ENCODE results near the gene KCNK10.

The KCNK10 gene

DNA sequence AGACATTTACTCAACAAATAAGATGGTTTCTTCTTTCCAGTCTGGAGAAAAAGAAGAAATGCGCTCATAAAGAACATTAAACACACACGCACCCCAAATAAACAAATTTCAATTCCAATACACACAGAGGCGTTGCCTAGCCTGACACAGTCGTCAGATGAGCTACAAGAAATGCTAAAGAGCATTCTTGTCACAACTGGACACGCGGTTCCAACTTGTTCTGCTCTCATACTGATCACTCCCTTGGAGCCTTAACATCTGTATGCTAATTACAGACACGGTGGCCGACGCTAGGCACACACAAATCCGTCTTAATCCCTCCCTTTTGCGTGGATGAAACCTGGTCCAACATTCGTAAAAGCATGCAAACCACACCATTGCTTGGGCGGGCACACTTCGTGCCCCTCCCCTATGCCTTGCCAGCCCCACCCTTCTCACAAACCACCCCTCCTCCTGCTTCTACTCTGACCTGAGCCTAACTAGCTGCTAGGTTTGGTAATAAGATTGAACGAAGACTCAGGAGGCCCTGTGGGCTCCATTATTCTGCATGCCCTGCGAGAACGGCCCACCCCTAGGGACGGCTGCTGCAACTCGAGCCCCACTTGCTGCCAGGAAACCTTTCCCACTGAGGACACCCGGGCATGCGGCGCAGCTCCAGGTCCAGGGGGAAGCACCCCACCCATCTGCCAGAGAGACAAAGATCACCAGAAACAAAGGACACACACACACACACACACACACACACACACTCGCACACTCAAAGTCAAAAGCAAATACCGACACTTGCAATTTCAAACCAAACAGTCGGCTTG is 1.2 kb downstream of the KCNK10 start:
- DNase-seq (ENCODE audit: low spot score) = no peak

DNA sequence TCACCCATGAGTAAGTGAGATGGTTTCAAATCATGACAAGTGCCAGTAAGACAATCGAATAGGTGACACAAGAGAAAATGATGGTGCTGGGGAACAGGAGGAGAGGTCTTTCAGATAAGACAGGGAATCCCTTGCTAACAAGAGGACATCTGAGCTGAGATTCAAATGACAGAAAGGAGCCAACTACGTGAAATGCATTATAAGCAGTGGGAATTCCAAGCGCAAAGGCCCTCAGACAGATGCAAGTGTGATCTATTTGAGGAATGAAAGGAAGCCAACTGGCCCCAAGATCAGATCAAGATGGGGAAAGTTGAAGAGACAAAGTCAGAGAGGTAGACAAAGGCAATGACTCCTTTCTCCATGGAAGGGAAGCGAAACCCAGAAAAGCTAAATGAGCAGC is 4.7 kb downstream of the KCNK10 start:
- DNase-seq (ENCODE audit: low spot score) = no peak

DNA sequence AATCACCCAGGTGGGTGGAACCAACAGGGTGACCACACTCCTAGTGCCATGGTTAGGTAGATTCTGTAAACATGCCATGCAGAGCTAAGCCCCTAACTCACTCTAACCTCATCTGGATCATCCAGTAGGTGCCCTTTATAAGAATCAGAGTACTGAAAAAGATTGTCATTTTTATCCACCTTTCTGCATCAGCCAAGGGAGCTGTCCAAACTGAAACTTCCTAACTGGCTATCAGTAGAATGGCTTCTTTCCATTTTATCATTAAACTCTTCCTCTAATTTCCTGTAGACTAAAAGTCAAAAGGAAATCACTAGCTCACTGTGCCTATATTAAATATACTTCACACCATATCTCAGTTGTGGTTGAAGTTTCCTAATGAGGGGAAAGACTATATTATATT is 6.5 kb downstream of the KCNK10 start:
- no peak for DNase-seq (ENCODE audit: low spot score)

DNA sequence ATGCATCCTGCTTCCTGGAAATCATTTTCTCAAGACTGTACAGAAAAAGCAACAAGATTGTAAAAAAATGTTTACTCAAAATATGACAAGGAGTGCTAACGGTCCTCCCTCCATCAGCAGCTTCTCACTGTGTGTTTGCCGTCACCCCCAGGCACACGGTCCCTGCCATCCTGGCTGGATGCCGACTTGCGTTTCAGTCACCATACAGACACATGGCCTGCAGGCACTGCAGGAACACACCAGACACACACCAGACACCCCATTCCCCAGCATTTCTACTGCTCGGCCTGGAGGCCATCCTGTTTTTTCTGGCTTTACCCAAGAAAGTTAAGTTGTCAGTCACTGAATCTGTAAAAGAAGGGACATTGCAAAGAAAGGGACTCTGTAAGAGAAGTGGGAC is 10.8 kb downstream of the KCNK10 start:
- DNase-seq (ENCODE audit: low spot score) = no peak

DNA sequence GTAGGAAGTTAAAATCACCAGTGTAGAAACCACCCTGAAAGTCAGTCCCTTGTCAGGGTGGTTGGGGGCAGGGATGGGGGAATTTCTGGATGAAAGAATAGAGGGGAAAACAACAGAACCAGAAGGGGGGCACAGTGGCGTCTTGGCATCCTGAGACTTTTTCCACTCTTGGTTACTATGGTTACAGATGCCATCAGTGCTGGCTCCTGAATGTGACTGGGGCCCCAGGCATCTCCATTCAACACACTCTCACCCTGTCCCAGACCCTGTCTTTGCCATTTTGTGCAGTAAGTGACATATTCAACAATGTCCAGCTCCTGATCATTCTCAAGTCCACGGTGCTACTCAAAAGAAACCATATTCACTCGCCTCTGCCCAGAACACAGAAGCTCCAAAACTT is 11.3 kb downstream of the KCNK10 start:
- DNase-seq (ENCODE audit: low spot score) = no peak

DNA sequence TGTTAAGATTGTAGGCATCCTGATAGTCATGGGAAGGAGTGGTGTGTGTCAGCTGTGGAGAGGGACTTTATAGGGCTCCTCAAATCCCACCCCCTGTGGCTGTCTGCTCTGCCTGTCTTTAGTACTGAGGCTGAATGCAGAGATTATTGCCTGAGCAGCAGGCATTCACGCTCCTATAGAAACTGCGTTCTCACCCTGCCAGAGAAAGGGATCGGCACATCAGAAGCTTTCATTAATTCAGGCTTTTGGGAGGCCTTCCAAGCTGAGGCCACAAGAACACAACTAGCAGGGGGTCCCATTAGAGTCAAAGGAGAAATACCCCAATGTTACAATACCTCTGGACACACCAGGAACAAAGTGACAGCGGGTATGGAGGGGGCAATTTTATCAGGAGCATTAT is 12.6 kb downstream of the KCNK10 start:
- no peak for DNase-seq (ENCODE audit: low spot score)

DNA sequence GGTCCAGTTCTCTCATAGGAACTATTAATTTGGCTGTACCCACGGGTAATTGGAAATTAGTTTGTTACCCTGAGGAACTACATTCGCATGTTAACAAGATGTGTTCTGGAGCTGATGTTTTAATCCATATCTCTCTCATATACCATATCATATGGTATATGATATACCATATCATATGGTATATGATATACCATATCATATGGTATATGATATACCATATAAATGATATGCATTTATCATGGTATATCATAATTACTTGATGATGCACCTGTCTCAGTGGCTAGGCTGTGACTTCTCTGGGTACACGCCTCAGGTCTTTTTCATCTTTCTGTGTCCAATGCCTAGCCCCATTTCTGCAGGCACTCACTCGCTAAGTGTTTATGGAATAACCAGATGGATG is 13.0 kb downstream of the KCNK10 start:
- no peak for DNase-seq (ENCODE audit: low spot score)

DNA sequence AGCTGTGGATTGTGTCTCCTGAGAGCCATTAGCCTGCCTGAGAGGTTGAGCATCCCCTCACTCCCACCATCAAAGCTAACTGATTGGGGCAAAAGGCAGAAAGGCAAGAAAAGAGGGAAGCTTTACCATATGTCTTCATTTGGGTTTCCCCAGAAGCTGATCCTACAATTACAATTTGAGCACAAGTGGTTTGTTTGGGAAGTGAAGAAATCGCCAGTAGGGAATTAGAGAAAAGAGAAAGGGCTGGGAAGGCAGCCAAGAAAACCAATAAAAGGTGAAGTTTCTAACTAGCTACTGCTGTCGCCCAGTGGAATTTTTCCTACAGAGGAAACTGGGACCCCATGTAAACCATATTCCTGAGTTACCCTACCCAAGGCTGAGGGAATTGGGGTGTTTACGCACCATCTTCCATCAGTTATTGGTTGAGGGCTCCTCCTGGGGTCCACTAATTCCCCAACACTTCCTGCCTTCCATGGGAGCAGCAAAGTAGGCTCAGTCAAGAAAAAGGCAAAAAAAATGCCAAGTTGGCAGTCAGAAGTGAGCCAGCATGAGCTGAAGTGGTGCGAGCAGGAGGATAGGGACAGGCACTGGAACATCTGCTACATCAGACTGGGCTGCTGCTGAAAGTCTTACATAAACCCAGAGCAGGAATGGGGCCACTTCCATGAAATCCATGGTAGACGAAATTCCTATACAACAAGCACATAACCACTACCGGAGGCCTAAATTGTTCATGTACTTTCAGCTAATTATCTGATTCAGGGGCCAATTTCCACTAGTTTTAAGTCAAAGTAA is 17.3 kb downstream of the KCNK10 start:
- no peak for DNase-seq (ENCODE audit: low spot score)

DNA sequence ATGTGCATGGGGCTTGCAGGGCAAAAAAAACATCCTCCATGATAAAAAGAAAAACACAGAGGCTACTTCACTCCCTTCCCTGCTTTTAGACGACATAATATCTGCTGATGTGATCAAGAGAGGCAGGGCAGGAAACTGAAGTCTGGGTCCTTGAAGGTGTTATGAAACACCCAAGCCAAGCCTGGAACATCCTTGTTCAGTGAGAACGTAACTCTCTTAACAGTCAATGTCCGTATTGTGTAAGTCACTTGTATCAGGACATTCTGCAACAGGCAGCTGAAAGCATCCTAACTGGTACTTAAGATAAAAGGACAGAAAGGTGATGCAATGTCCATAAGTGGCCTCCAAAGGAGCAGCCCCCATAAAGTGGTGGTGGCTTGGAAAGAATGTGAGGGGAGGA is 20.0 kb downstream of the KCNK10 start:
- no peak for DNase-seq (ENCODE audit: low spot score)

DNA sequence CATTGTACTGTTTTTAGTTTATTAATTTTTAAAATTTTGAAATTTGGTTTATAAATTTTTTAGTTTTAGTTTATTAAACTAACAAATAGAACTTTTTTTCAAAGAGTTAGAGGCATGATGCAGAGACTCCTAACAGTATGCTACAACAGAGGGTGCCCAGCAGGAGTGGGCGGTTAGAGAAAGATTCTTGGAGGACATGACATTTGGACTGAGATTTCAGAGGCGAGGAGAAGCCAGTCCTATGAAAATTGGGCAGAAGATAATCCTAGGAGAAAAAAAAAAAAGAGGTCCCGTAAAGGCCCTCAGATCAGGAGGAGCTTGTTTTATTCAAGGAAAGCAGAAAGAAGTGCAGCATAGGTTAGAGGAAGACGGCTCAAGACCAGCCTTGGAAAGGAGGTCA is 21.7 kb downstream of the KCNK10 start:
- DNase-seq (ENCODE audit: low spot score) = no peak

DNA sequence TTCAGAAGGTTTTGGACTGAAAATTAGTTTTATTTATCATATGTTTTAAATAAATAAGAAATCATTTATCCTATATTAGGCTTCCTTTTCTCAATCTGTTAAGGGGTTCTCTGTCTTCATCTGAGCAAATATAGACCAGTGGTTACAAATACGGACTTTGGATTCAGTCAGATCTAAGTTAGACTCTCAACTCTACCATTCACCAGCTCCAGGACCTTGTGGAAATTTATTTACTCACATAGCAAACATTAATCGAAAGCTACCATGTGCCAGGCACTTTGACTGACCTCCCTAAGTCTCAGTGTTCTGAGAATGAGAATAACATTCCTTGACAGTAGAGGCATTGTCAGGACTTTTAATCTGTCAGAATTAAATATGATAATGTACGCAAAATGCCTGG is 22.3 kb downstream of the KCNK10 start:
- DNase-seq (ENCODE audit: low spot score) = no peak

DNA sequence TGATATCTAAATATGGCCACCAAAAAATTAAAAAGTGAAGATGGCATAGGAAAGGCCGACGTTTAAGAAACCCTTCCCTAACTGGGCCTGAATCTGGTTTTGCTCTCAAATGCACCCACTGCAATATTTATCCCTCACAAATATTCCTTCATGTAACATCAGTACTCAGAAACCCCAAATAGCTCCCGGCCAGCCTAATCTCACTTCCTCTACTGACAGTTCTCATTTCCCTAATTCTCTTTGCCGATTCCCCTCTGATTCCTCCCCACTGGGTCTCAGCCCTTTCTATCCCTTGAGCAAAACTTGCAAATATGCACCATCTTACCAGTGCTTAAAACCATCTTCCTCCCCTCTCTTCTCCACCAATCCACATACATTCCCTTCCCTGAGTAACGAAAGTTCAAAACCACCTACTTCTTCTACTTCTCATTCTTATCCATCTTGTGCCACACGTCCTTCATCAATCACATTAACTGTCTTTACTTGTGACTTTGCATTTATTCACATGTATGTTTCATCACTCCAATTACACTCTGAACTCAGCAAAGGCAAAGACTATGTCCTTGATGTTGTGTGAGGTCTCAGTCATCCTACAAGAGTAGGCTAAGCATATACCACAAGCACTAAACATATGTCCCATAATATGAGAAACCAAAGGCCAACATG is 23.1 kb downstream of the KCNK10 start:
- no peak for DNase-seq (ENCODE audit: low spot score)

DNA sequence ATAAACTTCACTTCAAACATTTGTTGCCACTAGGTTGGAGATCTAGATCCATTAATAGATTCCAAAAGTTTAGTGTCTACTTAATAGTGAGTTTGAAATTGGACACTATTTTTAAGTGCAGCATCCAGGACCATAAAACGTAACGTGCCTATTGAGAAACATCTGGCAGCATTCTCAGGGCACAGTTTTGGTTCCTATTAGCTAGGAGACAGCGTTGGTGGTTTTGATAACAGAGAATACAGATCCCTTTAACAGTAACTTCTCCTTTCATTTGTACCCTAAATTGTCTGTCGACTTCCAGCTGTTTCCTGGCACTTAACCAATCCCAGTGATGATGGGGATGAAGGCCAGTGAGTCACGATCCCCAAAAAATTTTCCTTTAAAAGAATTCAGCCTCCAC is 25.8 kb downstream of the KCNK10 start:
- no peak for DNase-seq (ENCODE audit: low spot score)

DNA sequence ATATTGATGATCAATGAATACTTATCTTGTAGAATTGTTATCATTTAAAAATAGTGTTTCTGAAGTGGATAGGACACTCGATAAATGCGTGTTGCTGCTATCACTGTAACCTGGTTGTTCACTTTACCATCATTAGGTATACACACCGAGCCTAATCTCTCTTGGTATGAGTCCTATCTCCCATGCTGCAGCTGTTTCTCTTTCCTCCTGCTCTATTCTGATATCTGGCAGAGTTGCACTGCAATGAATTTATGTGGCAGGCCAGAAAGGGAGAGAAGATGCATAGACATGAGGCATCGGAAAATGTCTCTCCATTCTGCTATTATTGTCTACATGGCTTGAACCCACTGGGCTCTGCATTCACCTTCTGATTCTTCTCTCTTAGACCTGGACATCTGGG is 26.7 kb downstream of the KCNK10 start:
- DNase-seq (ENCODE audit: low spot score) = no peak

DNA sequence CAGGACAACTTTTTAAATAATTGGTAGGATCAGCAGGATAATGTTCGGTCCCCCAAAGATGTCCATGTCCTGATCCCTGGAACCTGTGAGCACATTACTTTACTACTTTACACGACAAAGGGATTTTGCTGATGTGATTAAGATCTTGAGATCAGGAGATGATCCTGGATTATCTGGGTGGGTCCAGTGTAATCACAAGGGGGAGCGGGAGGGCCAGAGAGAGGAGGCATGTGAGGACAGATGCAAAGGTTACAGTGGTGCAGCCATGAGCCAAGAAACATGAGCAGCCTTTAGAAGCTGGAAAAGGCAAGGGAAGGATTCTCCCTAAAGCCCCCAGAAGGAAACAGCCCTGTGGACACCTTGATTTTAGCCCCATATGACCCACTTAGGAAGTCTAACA is 33.1 kb downstream of the KCNK10 start:
- DNase-seq (ENCODE audit: low spot score) = no peak

DNA sequence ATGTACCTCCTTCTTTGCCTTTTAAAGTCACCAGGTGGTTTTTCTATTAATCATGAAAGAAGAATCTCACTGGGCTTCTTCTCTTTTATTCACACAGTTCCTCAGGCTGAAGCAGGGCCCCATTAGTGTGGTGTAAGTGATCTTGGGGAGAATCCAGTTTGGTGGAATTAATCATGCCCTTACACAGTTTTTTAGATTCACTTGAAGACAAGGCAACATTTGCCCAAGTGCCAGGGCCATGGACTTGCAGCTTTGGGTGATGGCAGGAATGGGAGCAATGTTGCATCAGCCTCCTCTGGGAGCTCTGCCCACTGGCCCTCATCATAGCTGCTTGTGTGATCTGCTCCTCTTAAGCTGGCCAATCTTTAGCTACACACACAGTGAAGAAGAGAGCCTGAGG is 33.8 kb downstream of the KCNK10 start:
- no peak for DNase-seq (ENCODE audit: low spot score)

DNA sequence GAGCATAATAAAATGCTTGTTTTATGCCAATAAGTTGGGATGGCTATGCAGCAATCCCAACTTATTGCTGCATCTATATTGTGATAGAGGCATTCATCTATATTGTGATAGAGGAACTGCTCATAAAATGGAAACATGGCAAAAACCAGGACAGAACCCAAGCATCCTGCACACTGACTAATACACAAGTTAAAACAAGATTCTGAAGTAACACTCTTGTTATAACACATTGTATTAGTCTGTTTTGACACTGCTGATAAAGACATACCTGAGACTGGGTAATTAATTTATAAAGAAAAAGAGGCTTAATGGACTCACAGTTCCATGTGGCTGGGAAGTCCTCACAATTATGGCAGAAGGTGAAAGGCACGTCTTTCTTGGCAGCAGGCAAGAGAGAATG is 36.8 kb downstream of the KCNK10 start:
- no peak for DNase-seq (ENCODE audit: low spot score)

DNA sequence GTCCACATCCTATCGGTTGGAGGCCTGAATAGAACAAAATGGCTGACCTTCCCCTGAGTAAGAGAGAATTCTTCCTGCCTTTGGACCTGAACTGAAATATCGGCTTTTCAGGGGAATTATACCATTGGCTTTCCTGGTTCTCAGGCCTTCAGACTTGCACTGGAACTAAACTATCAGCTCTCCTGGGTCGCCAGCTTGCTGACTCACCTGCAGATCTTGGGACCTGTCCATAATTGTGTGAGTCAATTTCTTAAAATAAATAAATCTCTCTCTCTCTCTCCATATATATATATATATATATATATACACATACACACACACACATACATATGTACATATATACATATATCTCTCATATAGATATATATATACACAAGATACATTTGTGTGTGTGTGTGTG is 41.6 kb downstream of the KCNK10 start:
- DNase-seq (ENCODE audit: low spot score) = no peak

DNA sequence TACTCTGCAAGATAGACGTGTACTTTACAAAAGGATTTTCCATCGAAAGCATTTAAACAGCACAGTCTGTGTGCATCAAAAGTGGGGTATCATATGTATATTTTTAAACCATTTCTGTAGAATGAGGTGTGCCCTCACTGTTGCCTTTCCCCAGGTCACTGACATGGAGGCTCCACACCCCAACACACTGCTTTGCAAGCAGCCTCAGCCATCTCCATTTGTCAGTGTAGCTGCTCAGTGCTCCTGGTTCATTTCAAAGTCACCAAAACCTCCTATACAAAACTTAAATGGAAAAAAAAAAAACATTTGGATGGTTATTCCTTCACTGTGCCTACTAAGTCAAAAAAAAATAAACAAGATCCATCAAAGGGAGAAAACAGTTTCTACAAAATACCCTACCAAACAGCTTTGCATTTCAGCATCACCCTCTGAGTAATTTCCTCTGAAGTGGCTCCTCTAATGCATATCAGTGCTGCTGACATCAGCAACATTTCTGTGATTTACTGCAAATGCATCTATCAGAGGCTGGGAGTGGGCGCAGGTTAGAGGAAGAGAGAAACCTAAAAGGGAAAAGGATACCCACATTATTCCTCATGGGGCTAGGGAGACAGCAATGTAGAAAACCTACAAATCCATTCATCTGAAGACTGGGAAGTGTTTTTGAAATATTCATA is 46.0 kb downstream of the KCNK10 start:
- no peak for DNase-seq (ENCODE audit: low spot score)

DNA sequence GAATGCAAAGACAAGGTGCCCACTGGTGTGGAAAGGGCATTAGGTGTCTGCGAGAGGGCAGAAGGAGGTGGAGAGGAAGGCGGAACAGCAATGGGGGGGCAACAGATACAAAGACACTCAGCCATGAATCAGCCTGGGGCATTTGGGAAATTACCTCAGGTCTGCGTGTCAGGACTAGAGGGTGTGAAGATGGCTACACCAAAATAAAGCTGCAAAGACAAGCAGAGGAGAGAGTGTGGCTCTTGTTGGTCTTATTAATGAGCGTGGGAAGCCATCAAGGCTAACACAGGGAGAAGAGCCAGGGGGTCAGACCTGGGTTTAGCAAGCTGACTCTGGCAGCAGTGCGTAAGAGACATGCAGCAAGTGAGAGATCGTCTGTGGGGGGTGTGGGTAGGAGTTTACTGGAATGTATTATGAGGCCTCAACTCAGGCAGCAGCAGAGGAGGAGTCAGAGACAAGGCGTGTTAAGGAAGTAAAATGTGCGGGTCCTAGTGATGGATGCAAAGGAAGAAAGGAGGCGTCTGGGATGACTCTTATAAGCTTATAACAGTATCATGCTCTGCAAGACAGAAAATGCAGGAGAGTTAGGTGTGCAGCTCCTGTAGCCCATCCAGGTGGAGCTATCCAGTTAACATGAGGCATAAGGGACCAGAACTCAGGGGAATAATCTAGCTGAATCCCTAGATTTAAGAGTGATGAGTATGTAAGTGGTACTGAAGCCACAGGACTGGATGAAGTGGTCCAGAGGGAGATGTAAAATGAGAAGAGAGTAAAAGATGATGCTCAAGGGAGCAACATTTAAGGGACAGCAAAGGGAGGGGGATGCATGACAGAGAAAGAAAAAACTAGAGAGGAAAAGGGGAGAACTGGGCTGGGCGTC is 50.4 kb downstream of the KCNK10 start:
- no peak for DNase-seq (ENCODE audit: low spot score)

DNA sequence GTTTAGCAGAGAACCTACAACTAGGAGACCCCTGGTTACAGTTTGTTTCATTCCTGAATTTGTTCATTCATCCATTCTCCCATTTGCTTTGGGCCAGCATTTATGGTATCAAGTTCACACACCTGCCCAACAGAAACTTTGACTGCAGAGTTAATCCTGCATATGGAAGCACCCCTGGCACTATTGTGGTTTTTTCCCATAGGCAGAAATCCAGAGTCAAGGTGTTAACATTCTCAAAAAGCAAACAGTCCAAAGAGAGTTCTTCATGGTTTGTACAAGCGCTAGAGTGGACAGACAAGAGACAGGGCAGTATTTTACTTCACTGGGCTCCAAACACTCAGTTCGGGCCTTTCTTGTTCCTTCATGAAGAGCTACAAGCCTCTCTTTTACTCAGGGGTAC is 51.9 kb downstream of the KCNK10 start:
- no peak for DNase-seq (ENCODE audit: low spot score)

DNA sequence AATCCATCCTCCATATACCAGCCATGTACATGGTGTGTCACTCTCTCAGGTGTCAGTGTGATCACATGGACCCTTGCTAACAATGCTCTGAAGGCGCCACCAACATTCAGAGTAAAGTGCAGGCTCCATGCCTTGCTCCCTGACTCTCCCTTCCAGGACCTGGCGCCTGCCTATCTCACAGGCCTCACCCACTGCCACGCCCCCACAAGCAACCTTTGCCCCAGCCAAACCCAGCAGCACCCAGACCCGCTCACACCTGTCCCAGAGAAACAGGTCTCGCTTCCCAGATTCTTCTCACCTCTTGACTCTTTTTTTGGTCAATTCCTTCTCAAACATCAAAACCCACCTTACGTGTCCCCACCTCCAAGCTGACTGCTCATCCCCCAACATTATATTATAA is 52.3 kb downstream of the KCNK10 start:
- no peak for DNase-seq (ENCODE audit: low spot score)

All from hematopoietic multipotent progenitor cell treated with erythropoietin and hydrocortisone succinate and interleukin-3 and kit ligand, for 15 days (in vitro differentiated cells).